NOMO-1 treated with dmso at 0.1 percent for 144 hours (cell line): ENCODE data around the gene HDAC5.

Experiments used
- DNase-seq: peaks from one replicate; lab custom pipeline; 2025; ENCODE audit not compliant: unreplicated experiment; lab: John Stamatoyannopoulos, UW

Gene HDAC5

DNA sequence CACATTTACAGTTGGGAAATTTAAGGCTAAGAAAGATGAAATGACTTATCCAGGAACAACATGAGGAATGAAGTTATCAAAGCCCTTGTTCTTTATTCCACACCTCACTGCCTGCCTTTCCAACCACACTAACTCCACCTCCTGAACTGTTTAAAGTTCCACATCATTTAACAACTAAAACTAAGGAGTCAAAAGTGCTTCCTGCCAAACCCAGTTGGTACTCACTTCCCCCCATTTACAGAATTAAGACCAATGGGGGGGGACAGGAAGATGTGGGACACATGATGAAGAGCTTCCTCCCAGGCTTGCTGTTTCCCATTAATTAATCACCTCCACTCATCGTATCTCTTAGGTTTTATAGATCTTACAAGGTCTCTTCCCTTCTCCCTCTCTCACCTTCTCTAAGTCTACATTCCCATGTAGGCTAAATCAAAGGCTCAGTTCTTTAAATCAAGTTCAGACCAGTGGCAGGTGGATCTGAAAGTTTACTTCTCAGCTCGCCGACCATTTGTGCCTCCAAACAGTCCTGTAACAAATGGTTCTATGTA lies 89.5 kb downstream of the HDAC5 start:
- no peak for DNase-seq

- DNase-seq, result no peak
These were observed 93.0 kb downstream of the HDAC5 start for GRCh38 chr17:44030482-44030881.

- DNase-seq, result no peak
These were observed 93.7 kb downstream of the HDAC5 start for GRCh38 chr17:44029736-44030135.
